SIG-M5 treated with dmso at 0.1 percent for 504 hours (cell line): ENCODE data around the gene OR10G7.
"Not testable (repeated sequence)": the region's sequence is repeated elsewhere in the genome, so short reads cannot be mapped to it uniquely, and the experiment has no call there.

Source experiments
- DNase-seq: peaks from one replicate; lab custom pipeline; 2025; ENCODE audit not compliant: unreplicated experiment; lab: John Stamatoyannopoulos, UW

OR10G7 gene

GRCh38 chr11:124043420-124043819, 2.3 kb upstream of the OR10G7 start:
- DNase-seq: no peak

- no peak for DNase-seq
Observed at GRCh38 chr11:124039557-124039956, 1.6 kb downstream of the OR10G7 start.

GRCh38 chr11:124036666-124037065, 4.5 kb downstream of the OR10G7 start:
- no peak for DNase-seq

- DNase-seq: no peak
Observed at GRCh38 chr11:124026498-124026897, 14.6 kb downstream of the OR10G7 start, which contains the start of gene OR10G8. OR10G8 (plus strand) TSS chr11:124026798; CDS start chr11:124029623, 2,825 bp downstream.

- not testable (repeated sequence) for DNase-seq
Observed at GRCh38 chr11:124015837-124016236, 25.3 kb downstream of the OR10G7 start.

- no peak for DNase-seq
Observed at GRCh38 chr11:124012697-124013096, 28.4 kb downstream of the OR10G7 start, which contains the start of gene OR10G4. OR10G4 (plus strand) TSS chr11:124012997; CDS start chr11:124015575, 2,578 bp downstream.

- no peak for DNase-seq
Observed at GRCh38 chr11:123995119-123995518, 46.0 kb downstream of the OR10G7 start, which contains the start of gene OR10G6. OR10G6 (minus strand) TSS chr11:123995161; CDS start chr11:123995161, 0 bp downstream.
